Measurements from ENCODE around the gene BLCAP. TPM values are rescaled to one million over a fixed set of nuclear protein-coding genes. Genes with fewer than 3 reads are reported as not detected.
"Not testable (repeated sequence)": the region's sequence is repeated elsewhere in the genome, so short reads cannot be mapped to it uniquely, and the experiment has no call there.

Gene BLCAP
- total and polyA plus RNA-seq, 2 experiments from 2014 or later: 65.8 to 71.9 TPM

DNA sequence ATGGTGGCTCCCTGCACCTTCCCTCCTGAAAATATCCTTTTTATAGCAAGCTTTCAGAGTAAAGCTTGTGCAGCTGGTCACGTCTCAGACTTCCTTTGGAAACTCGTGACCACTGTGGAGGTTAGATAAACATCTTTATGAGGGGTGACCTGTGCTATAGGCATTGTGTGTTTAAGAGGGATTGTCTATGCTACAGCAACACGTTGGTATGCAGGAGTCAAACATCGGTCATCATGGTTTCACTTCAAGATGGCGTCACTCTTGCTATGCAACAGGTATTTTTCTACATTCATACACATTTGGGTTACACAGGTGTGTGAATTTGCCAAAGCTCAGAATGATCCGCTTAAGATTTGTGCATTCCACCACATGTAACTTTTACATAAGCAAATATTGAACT, 14.6 kb upstream of the BLCAP start:
- Histone ChIP-seq H4K20me1 (ENCODE audit: insufficient read depth, poor library complexity, severe bottlenecking) (no peaks in the 10 kb centered on the region), H3K27me3 (no peaks in the 10 kb centered on the region), H3K27ac (peak overlapping the region; percentile 97), H3K9me2 (replicated peaks; ENCODE audit: insufficient read depth) (no peaks in the 10 kb centered on the region), H3K36me3 (replicated peaks; ENCODE audit: insufficient read depth, low read depth) (no peaks in the 10 kb centered on the region), H3K4me1 (ENCODE audit: insufficient read depth) (peaks cover 17% of the 10 kb centered on the region), H3K79me2 (no peaks in the 10 kb centered on the region), H3K4me3 (no peak overlapping the region), H3K9me3 (ENCODE audit: low read depth) (no peaks in the 10 kb centered on the region), H3K4me2 (no peak overlapping the region), H2AFZ (no peak overlapping the region)
- DNase-seq (ENCODE audit: low spot score): peak; percentile 75
- 49% methylated on average over 6 of the region's 6 CpGs for WGBS (ENCODE audit: low lambda C conversion rate, missing lambda C conversion rate)
- TF ChIP-seq EZH2 (IDR thresholded peaks at IDR 0.05; ENCODE audit: borderline replicate concordance) (no peak), EZH2phosphoT487 (IDR thresholded peaks at IDR 0.05; ENCODE audit: low read depth, severe bottlenecking, unreplicated experiment) (no peak)
- TF ChIP-seq, protein P1, sequence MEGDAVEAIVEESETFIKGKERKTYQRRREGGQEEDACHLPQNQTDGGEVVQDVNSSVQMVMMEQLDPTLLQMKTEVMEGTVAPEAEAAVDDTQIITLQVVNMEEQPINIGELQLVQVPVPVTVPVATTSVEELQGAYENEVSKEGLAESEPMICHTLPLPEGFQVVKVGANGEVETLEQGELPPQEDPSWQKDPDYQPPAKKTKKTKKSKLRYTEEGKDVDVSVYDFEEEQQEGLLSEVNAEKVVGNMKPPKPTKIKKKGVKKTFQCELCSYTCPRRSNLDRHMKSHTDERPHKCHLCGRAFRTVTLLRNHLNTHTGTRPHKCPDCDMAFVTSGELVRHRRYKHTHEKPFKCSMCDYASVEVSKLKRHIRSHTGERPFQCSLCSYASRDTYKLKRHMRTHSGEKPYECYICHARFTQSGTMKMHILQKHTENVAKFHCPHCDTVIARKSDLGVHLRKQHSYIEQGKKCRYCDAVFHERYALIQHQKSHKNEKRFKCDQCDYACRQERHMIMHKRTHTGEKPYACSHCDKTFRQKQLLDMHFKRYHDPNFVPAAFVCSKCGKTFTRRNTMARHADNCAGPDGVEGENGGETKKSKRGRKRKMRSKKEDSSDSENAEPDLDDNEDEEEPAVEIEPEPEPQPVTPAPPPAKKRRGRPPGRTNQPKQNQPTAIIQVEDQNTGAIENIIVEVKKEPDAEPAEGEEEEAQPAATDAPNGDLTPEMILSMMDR (IDR thresholded peaks at IDR 0.05; ENCODE audit: poor library complexity): no peak

DNA sequence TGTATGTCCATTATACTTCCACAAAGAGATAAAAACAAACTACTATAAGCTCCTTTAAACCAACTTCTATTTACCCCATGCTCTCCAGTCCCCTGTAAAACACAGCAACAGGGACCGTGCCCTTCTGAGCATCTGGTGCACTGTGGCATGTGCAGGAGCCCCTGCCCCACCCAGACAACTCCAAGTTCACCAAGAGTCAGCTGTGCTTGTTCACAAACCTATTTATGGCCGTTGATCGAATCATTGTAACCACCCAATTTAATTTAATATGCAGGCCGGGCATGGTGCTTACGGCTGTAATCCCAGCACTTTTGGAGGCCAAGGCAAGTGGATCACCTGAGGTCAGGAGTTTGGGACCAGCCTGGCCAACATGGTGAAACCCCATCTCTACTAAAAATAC, 13.7 kb upstream of the BLCAP start:
- no peaks in the 10 kb centered on the region for H3K79me2 ChIP-seq
- H3K27me3 ChIP-seq: no peaks in the 10 kb centered on the region
- H2AFZ ChIP-seq: no peak overlapping the region
- H4K20me1 ChIP-seq (ENCODE audit: insufficient read depth, poor library complexity, severe bottlenecking): no peaks in the 10 kb centered on the region
- H3K27ac ChIP-seq: peak overlapping the region; percentile 97
- H3K9me3 ChIP-seq (ENCODE audit: low read depth): no peaks in the 10 kb centered on the region
- no peak overlapping the region for H3K4me3 ChIP-seq
- H3K9me2 ChIP-seq (replicated peaks; ENCODE audit: insufficient read depth): no peaks in the 10 kb centered on the region
- H3K4me2 ChIP-seq: peak overlapping the region; percentile 32
- no peak for DNase-seq (ENCODE audit: low spot score)
- 85% methylated on average over 5 of the region's 5 CpGs for WGBS (ENCODE audit: low lambda C conversion rate, missing lambda C conversion rate)
- H3K4me1 ChIP-seq (ENCODE audit: insufficient read depth): peaks cover 17% of the 10 kb centered on the region
- TF ChIP-seq EZH2phosphoT487 (IDR thresholded peaks at IDR 0.05; ENCODE audit: low read depth, severe bottlenecking, unreplicated experiment): no peak
- no peak for TF ChIP-seq EZH2 (IDR thresholded peaks at IDR 0.05; ENCODE audit: borderline replicate concordance)
- TF ChIP-seq, protein P1 (IDR thresholded peaks at IDR 0.05; ENCODE audit: poor library complexity): no peak
- H3K36me3 ChIP-seq (replicated peaks; ENCODE audit: insufficient read depth, low read depth): no peaks in the 10 kb centered on the region

DNA sequence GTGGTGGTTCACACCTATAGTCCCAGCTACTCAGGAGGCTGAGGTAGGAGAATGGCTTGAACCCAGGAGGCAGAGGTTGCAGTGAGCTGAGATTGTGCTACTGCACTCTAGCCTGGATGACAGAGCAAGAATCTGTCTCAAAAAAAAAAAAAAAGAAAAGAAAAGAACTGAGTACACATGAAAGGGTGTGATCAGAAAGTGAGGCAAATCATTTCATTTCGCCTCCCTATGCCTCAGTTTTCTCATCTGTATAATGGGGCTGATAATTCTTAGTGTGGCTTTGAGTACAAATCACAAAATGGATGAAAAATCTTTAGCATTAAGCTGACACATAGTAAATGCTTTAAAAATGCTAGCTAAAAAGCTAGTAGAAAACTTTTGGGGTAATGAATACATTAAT, 13.2 kb upstream of the BLCAP start:
- not testable (repeated sequence) for H3K9me2 ChIP-seq (replicated peaks; ENCODE audit: insufficient read depth); H2AFZ ChIP-seq

DNA sequence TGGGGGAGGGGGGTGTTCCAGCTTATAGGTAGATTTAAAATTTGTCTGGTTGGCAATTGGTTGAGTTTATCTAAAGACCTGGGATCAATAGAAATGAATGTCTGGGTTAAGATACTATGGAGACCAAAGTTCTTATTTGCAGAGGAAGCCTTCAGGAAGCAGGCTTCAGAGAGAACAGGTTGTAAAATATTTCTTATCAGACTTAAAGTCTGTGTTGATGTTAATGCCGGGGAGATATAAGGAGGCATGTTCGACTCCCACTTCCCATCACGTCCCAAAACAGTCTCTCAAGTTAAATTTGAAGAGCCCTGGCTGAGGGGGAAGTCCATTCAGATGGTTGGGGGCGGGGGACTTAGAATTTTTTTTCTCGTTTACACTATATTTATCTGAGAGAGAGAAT, 12.3 kb upstream of the BLCAP start:
- H4K20me1 ChIP-seq (ENCODE audit: insufficient read depth, poor library complexity, severe bottlenecking): no peaks in the 10 kb centered on the region
- 34% methylated on average over 5 of the region's 5 CpGs for WGBS (ENCODE audit: low lambda C conversion rate, missing lambda C conversion rate)
- DNase-seq (ENCODE audit: low spot score): no peak
- H3K27me3 ChIP-seq: no peaks in the 10 kb centered on the region
- peak overlapping the region; percentile 97 for H3K27ac ChIP-seq
- no peaks in the 10 kb centered on the region for H3K9me2 ChIP-seq (replicated peaks; ENCODE audit: insufficient read depth)
- TF ChIP-seq EZH2 (IDR thresholded peaks at IDR 0.05; ENCODE audit: borderline replicate concordance) (no peak), EZH2phosphoT487 (IDR thresholded peaks at IDR 0.05; ENCODE audit: low read depth, severe bottlenecking, unreplicated experiment) (no peak)
- TF ChIP-seq, protein P1 (IDR thresholded peaks at IDR 0.05; ENCODE audit: poor library complexity): no peak
- no peak overlapping the region for H3K4me2 ChIP-seq
- H3K79me2 ChIP-seq: no peaks in the 10 kb centered on the region
- H2AFZ ChIP-seq: no peak overlapping the region
- H3K36me3 ChIP-seq (replicated peaks; ENCODE audit: insufficient read depth, low read depth): no peaks in the 10 kb centered on the region
- H3K9me3 ChIP-seq (ENCODE audit: low read depth): no peaks in the 10 kb centered on the region
- peaks cover 17% of the 10 kb centered on the region for H3K4me1 ChIP-seq (ENCODE audit: insufficient read depth)
- no peak overlapping the region for H3K4me3 ChIP-seq

More for the DNA sequence above, 13.2 kb upstream of the BLCAP start:
- 100% methylated on average over 1 of the region's 1 CpG for WGBS (ENCODE audit: low lambda C conversion rate, missing lambda C conversion rate)
- not testable (repeated sequence) for H3K36me3 ChIP-seq (replicated peaks; ENCODE audit: insufficient read depth, low read depth); H3K4me3 ChIP-seq; H4K20me1 ChIP-seq (ENCODE audit: insufficient read depth, poor library complexity, severe bottlenecking); H3K9me3 ChIP-seq (ENCODE audit: low read depth); H3K27me3 ChIP-seq; H3K79me2 ChIP-seq; H3K4me2 ChIP-seq; DNase-seq (ENCODE audit: low spot score)
- peaks cover 17% of the 10 kb centered on the region for H3K4me1 ChIP-seq (ENCODE audit: insufficient read depth)
- H3K27ac ChIP-seq: peak overlapping the region; percentile 97

Measured in hepatocyte (in vitro differentiated cells).